Heart left ventricle (tissue), 13 donors: ENCODE measurements around the gene ZC3H13.

Experiments used
- CTCF ChIP-seq, 12 donors: fragments of 200-600 bp; sonication (generic) in 4 of 12; IDR thresholded peaks; one replicate each; pipeline versions ENCODE4 v1.5.0 to v1.8.0; 2018 to 2022; ENCODE audit warnings: antibody characterized with exemption in 12 of 12, mild to moderate bottlenecking in 5 of 12
- POLR2A ChIP-seq, 2 donors: fragments of 450-650 bp; IDR thresholded peaks; one replicate each; pipeline ENCODE4 v1.6.1; 2017; ENCODE audit warnings: antibody characterized with exemption in 2 of 2, mild to moderate bottlenecking in 2 of 2, moderate library complexity in 2 of 2
- donor health status: ischemic (EF 13 %, LVEDD 7.1; RV severe dilation, severe dysfunction).
- donor health status: DM: no; HTN: yes; CAD: no.
- donor health status: DM: no; HTN: no; CAD: no.
- donor health status: ischemic (EF 25% LVEDD 6.9; RV normal size, moderate dysfunction).
- donor health status: ischemic (EF 25% LVEDD 5.7; RV mildly dilated, moderate dysfunction).
- donor health status: ischemic (EF 35%, LVEDD 5.7; RV mildly dilated, moderate dysfunction).
- donor health status: nonischemic (EF 11% LVEDD 7.7; RV severe dilation, severe dysfunction).
- donor health status: DM: yes; HTN: yes; CAD: no.
- donor health status: PGD.
- donor health status: ischemic (EF 29% LVEDD 5.4; RV normal size, mild dysfunction).
- donor health status: nonischemic (EF 23%, LVEDD 6.1; RV moderate dilation, normal function).

- no peak for TF ChIP-seq CTCF (IDR thresholded peaks at IDR 0.05)
- TF ChIP-seq POLR2A (IDR thresholded peaks at IDR 0.05) = no peak
Observed at GRCh38 chr13:46075811-46076210, 23.3 kb upstream of the ZC3H13 start.
